K562 (cell line): ENCODE measurements around the gene SLC40A1. TPM values are rescaled to one million over a fixed set of nuclear protein-coding genes. Genes with fewer than 3 reads are reported as not detected.

Experiments used
- ATAC-seq: fragments of 200-7000 bp; cut with Tn5 transposase; 3 replicates; pipeline ENCODE4 v1.9.1; 2020; ENCODE audit warnings: moderate library complexity
- BruUV-seq: library from RNA; stranded (reverse); fragments of 400-500 nt; replicated peaks from 2 replicates; lab custom pipeline; 2021; lab: Mats Ljungman, UMichigan
- CTCF ChIA-PET: fragments of 300-600 bp; formaldehyde crosslinking; extraction: SDS; loops from one replicate; lab custom pipeline; 2021; ENCODE audit warnings: low intra/inter-chr PET ratio; lab: Yijun Ruan, JAX
- POLR2A ChIA-PET: fragments of 300-600, 350-650 bp; sonication (Branson Sonifier 250); formaldehyde crosslinking; extraction: SDS; loops from one replicate; lab custom pipeline; 2021; ENCODE audit warnings: antibody characterized with exemption, inconsistent platforms; lab: Yijun Ruan, JAX
- DNase-seq, 4 experiments: peaks; one replicate each; pipeline versions ENCODE4 v3.0.0 to v3.0.0-alpha.2; 2011 to 2018; ENCODE audit warnings: low spot score in 3 of 4, mixed read lengths in 3 of 4; ENCODE audit errors: extremely low read depth in 1 of 4
- FAIRE-seq: peaks from 2 replicates; lab custom pipeline; 2011; peaks lifted over from hg19 to GRCh38; lab: Jason Lieb, UNC
- H2AFZ ChIP-seq: 2 replicates; pipeline ENCODE4 v1.6.0; 2011; ENCODE audit warnings: low read depth, low read length, control low read depth, inconsistent platforms
- H3K27ac ChIP-seq: fragments of 200-600 bp; 3 replicates; pipeline ENCODE4 v1.8.0; 2011; ENCODE audit warnings: low read depth, mild to moderate bottlenecking, control low read depth, inconsistent platforms, low read length, moderate library complexity, mixed read lengths; ENCODE audit errors: extremely low read depth
- H3K27me3 ChIP-seq, 2 experiments: fragments of 300-600 bp in 1 of 2; 2 replicates in 1 of 2; 3 replicates in 1 of 2; pipeline versions ENCODE4 v1.6.0 to v1.8.0; 2011; ENCODE audit warnings: inconsistent platforms in 2 of 2, low read length in 2 of 2, mild to moderate bottlenecking in 1 of 2, mixed read lengths in 1 of 2, moderate library complexity in 1 of 2; ENCODE audit not compliant: control insufficient read depth in 2 of 2, insufficient read depth in 2 of 2
- H3K36me3 ChIP-seq: fragments of 300-600 bp; 3 replicates; pipeline ENCODE4 v1.8.0; 2011; ENCODE audit warnings: mild to moderate bottlenecking, low read length, inconsistent platforms; ENCODE audit not compliant: control insufficient read depth, insufficient read depth
- H3K4me1 ChIP-seq, 2 experiments: fragments of 200-600 bp in 1 of 2; replicated peaks in 1 of 2; 2 replicates in 1 of 2; 3 replicates in 1 of 2; pipeline versions ENCODE4 v1.5.1 to v1.8.0; 2011; ENCODE audit warnings: inconsistent platforms in 2 of 2, low read length in 2 of 2, mild to moderate bottlenecking in 1 of 2, mixed read lengths in 1 of 2, moderate library complexity in 1 of 2; ENCODE audit not compliant: control insufficient read depth in 2 of 2, insufficient read depth in 2 of 2
- H3K4me2 ChIP-seq: 2 replicates; pipeline ENCODE4 v1.6.1; 2011; ENCODE audit warnings: low read length, control low read depth, inconsistent platforms, mixed read lengths; ENCODE audit not compliant: insufficient read depth
- H3K4me3 ChIP-seq: fragments of 200-600 bp; sonication (generic), shearing (Covaris generic); 2 replicates; pipeline ENCODE4 v1.5.1; 2016; ENCODE audit warnings: control low read depth, inconsistent platforms
- H3K79me2 ChIP-seq: fragments of 200-600 bp; 3 replicates; pipeline ENCODE4 v1.8.0; 2011; ENCODE audit warnings: low read length, inconsistent platforms; ENCODE audit not compliant: control insufficient read depth, insufficient read depth
- H3K9ac ChIP-seq, 2 experiments: 2 replicates each; pipeline versions ENCODE4 v1.6.0 to v1.6.1; 2011; ENCODE audit warnings: low read depth in 2 of 2, low read length in 2 of 2, control low read depth in 1 of 2, inconsistent platforms in 1 of 2, mild to moderate bottlenecking in 1 of 2, mixed read lengths in 1 of 2; ENCODE audit not compliant: insufficient read depth in 1 of 2
- H3K9me1 ChIP-seq: one replicate; pipeline ENCODE4 v1.6.0; 2011; ENCODE audit warnings: inconsistent platforms, mild to moderate bottlenecking, low read length, moderate library complexity; ENCODE audit not compliant: control insufficient read depth, insufficient read depth
- H3K9me3 ChIP-seq: replicated peaks from 2 replicates; pipeline ENCODE4 v1.5.1; 2011; ENCODE audit warnings: low read depth, low read length, inconsistent platforms; ENCODE audit not compliant: control insufficient read depth, insufficient read depth
- H4K20me1 ChIP-seq: replicated peaks from 2 replicates; pipeline ENCODE4 v1.6.1; 2011; ENCODE audit warnings: low read length, inconsistent platforms, mixed read lengths; ENCODE audit not compliant: control insufficient read depth, insufficient read depth
- GTF2E2 ChIP-seq: fragments of 200-800 bp; sonication (Bioruptor generic); IDR thresholded peaks from 2 replicates; pipeline ENCODE4 v1.6.1; 2016; ENCODE audit warnings: missing genetic modification characterization, missing compliant biosample characterization
- HDAC8 ChIP-seq: fragments of 450-650 bp; IDR thresholded peaks from 2 replicates; pipeline ENCODE4 v1.6.1; 2016; ENCODE audit warnings: mild to moderate bottlenecking, missing genetic modification characterization, moderate library complexity, missing compliant biosample characterization
- IRF2 ChIP-seq: sonication (generic); formaldehyde crosslinking; IDR thresholded peaks from 2 replicates; pipeline ENCODE4 v1.8.1; 2022; ENCODE audit warnings: mild to moderate bottlenecking, missing genetic modification reagents
- KDM1A ChIP-seq, 2 experiments: fragments of 450-650 bp; IDR thresholded peaks; 2 replicates each; pipeline ENCODE4 v1.6.1; 2016; ENCODE audit warnings: mild to moderate bottlenecking in 2 of 2
- MEIS2 ChIP-seq: fragments of 450-650 bp; IDR thresholded peaks from 2 replicates; pipeline ENCODE4 v1.6.1; 2014; ENCODE audit warnings: mild to moderate bottlenecking; ENCODE audit not compliant: partially characterized antibody
- MXI1 ChIP-seq: IDR thresholded peaks from 2 replicates; pipeline ENCODE4 v1.6.1; 2011; ENCODE audit warnings: low read depth, mild to moderate bottlenecking, improper control_type of control experiment, low read length
- NCOA2 ChIP-seq, 2 experiments: fragments of 450-650 bp; IDR thresholded peaks; 2 replicates each; pipeline ENCODE4 v1.6.1; 2018; ENCODE audit warnings: mild to moderate bottlenecking in 2 of 2, moderate library complexity in 1 of 2; ENCODE audit not compliant: partially characterized antibody in 2 of 2
- NCOA6 ChIP-seq: fragments of 450-650 bp; IDR thresholded peaks from 2 replicates; pipeline ENCODE4 v1.6.1; 2017; ENCODE audit warnings: mild to moderate bottlenecking
- POLR3A ChIP-seq: IDR thresholded peaks from 2 replicates; pipeline ENCODE4 v1.6.1; 2011; ENCODE audit warnings: borderline replicate concordance, mild to moderate bottlenecking, moderate library complexity; ENCODE audit not compliant: insufficient read length, insufficient read depth; ENCODE audit errors: extremely low read depth
- SMARCA4 ChIP-seq: fragments of 450-650 bp; IDR thresholded peaks from 2 replicates; pipeline ENCODE4 v1.6.1; 2016
- YY1 ChIP-seq, 3 experiments: IDR thresholded peaks; 2 replicates each; pipeline ENCODE4 v1.6.1; 2011; ENCODE audit warnings: low read length in 2 of 3, mild to moderate bottlenecking in 2 of 3, moderate library complexity in 2 of 3, borderline replicate concordance in 1 of 3, control low read depth in 1 of 3, low read depth in 1 of 3; ENCODE audit not compliant: insufficient read depth in 3 of 3, insufficient replicate concordance in 2 of 3, control insufficient read depth in 1 of 3, insufficient read length in 1 of 3; ENCODE audit errors: extremely low read depth in 1 of 3
- ZEB2 ChIP-seq: fragments of 450-650 bp; IDR thresholded peaks from 2 replicates; pipeline ENCODE4 v1.6.1; 2016
- ZNF224 ChIP-seq: sonication (generic); formaldehyde crosslinking; IDR thresholded peaks from 2 replicates; pipeline ENCODE4 v1.8.0; 2022; ENCODE audit warnings: mild to moderate bottlenecking, missing genetic modification reagents
- ZNF263 ChIP-seq: sonication (generic); formaldehyde crosslinking; IDR thresholded peaks from 2 replicates; pipeline ENCODE4 v1.8.0; 2022; ENCODE audit warnings: mild to moderate bottlenecking, missing genetic modification reagents, borderline replicate concordance
- ZNF766 ChIP-seq: fragments of 200-800 bp; sonication (Bioruptor generic); conservative IDR thresholded peaks from 2 replicates; pipeline ENCODE4 v1.6.1; 2016; ENCODE audit warnings: missing genetic modification characterization, missing compliant biosample characterization
- WGBS: fragments of 100-300 bp; shearing (Covaris generic); methylation state at CpG from one replicate; pipeline ENCODE4 v1.1.6; 2016; ENCODE audit warnings: low coverage, mixed read lengths; ENCODE audit not compliant: insufficient coverage; ENCODE audit errors: missing lambda C conversion rate; 5-methylcytosine and 5-hydroxymethylcytosine counted together
- in situ Hi-C: fragments of 300-500 bp; cut with MboI; formaldehyde crosslinking; loops from 4 replicates; pipeline ENCODE4 v1.15.0; 2018; ENCODE audit warnings: inconsistent platforms, mixed read lengths
- intact Hi-C: fragments of 100-400 bp; cut with micrococcal nuclease; formaldehyde crosslinking; loops from 2 replicates; pipeline ENCODE4 v1.14.2; 2022
- polyA plus RNA-seq, 8 experiments: library from polyadenylated mRNA; depleted of rRNA in 4 of 8; stranded (reverse) in 5 of 8; unstranded in 3 of 8; fragments of >200 nt; fragmentation: Nextera tagmentation in 2 of 8; fragmentation: Illumina TruSeq in 1 of 8; extraction: Ambion mirVana in 2 of 8; extraction: Trizol in 1 of 8; gene quantifications; 2 replicates each; pipeline versions ENCODE4 v1.2.1 to v1.2.3, GENCODE V29; 2011 to 2014; ENCODE audit warnings: inconsistent platforms in 1 of 8, missing spikeins in 1 of 8
- total RNA-seq, 7 experiments: library from RNA; depleted of rRNA in 6 of 7; stranded (reverse); fragments of >200 nt in 6 of 7; fragmentation: Illumina TruSeq in 2 of 7; extraction: Trizol in 2 of 7; gene quantifications; 2 replicates each; pipeline versions ENCODE4 v1.2.1 to v1.2.3, GENCODE V29; 2011 to 2021; ENCODE audit warnings: low replicate concordance in 1 of 7
- TF ChIP-seq, protein P1 (sequence below): fragments of 450-650 bp; IDR thresholded peaks from 2 replicates; pipeline ENCODE4 v1.6.1; 2016
- TF ChIP-seq, protein P2 (sequence below), 2 experiments: IDR thresholded peaks in 1 of 2; conservative IDR thresholded peaks in 1 of 2; 2 replicates each; pipeline ENCODE4 v1.6.1; 2016; ENCODE audit warnings: low read depth in 2 of 2, mild to moderate bottlenecking in 1 of 2, missing compliant biosample characterization in 1 of 2, missing genetic modification characterization in 1 of 2, moderate library complexity in 1 of 2
- TF ChIP-seq, protein P3 (sequence below): fragments of 250-450 bp; sonication (Bioruptor Pico); IDR thresholded peaks from 2 replicates; pipeline ENCODE4 v1.4.0; 2020; ENCODE audit warnings: mild to moderate bottlenecking

Gene SLC40A1
- total and polyA plus RNA-seq, 9 of the 15 experiments (the other 6 are each of a cell fraction or from before 2014, with no cell fraction given) = 42.2 to 95.9 (median 54.9) TPM

DNA sequence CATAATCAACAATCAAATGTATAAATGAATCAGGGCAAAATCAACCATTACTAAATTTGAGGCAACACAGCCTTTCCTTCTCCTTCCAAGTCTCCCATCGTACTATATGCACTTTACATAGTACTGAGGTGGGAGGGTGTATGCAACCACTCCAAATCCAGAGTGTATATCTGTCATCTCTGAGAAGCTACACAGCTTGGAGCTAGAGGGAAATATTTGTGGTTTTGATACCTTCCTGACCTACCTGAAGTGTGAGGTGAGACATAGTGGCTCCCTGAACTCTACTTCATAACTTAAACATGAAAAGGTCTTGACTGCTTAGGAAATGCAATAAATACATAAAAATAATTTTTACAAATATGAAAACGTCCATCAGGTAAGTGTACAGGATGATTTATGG lies 30.1 kb upstream of the SLC40A1 start:
- POLR2A ChIA-PET = no interaction called here
- in situ Hi-C loops (no loop called here), intact Hi-C loops (no loop called here)
- FAIRE-seq (peak; percentile 19), ATAC-seq (peak; percentile 24; the same call in 1 of the 3 replicates), DNase-seq (no peak)
- H2AFZ ChIP-seq = 0 out of 2 replicates have a peak overlapping the region, but pooled peaks have one; percentile 19
- peaks cover 7 to 64% of the 10 kb centered on the region in 2 experiments for H3K4me1 ChIP-seq
- H4K20me1 ChIP-seq = no peaks in the 10 kb centered on the region
- no peak overlapping the region for H3K27ac ChIP-seq
- no peak overlapping the region for H3K4me2 ChIP-seq
- H3K9me3 ChIP-seq = no peaks in the 10 kb centered on the region
- no peak overlapping the region for H3K9ac ChIP-seq
- CTCF ChIA-PET = no interaction called here
- H3K36me3 ChIP-seq = no peaks in the 10 kb centered on the region; the same call in 2 of the 3 replicates
- no peaks in the 10 kb centered on the region for H3K79me2 ChIP-seq
- no peaks in the 10 kb centered on the region for H3K27me3 ChIP-seq
- BruUV-seq = no TSS peak
- 15% methylated on average over 2 of the region's 2 CpGs for WGBS
- no peaks in the 10 kb centered on the region for H3K9me1 ChIP-seq
- no peak overlapping the region for H3K4me3 ChIP-seq
- TF ChIP-seq MEIS2 = peak; percentile 70
- no peak for TF ChIP-seq SMARCA4
- no peak for TF ChIP-seq ZNF224 (CRISPR knock-in tag)
- no peak for TF ChIP-seq NCOA2 (IDR thresholded peaks at IDR 0.05; ENCODE audit: partially characterized antibody in 2 of 2)
- no peak for TF ChIP-seq ZNF263
- TF ChIP-seq IRF2 (CRISPR knock-in tag) = no peak
- TF ChIP-seq MXI1 = no peak
- no peak for TF ChIP-seq YY1 (IDR thresholded peaks at IDR 0.05; ENCODE audit: borderline replicate concordance in 1 of 3, control insufficient read depth in 1 of 3, extremely low read depth in 1 of 3, insufficient read depth in 3 of 3, insufficient read length in 1 of 3, insufficient replicate concordance in 2 of 3, low read depth in 1 of 3, low read length in 2 of 3)
- 0 out of 2 replicates have a peak, but pooled peaks have one; percentile 40 for TF ChIP-seq ZEB2
- TF ChIP-seq KDM1A (IDR thresholded peaks at IDR 0.05) = 0 out of 4 replicates have a peak, but pooled peaks of 1 of the 2 experiments have one; percentile 19
- TF ChIP-seq, protein P1, sequence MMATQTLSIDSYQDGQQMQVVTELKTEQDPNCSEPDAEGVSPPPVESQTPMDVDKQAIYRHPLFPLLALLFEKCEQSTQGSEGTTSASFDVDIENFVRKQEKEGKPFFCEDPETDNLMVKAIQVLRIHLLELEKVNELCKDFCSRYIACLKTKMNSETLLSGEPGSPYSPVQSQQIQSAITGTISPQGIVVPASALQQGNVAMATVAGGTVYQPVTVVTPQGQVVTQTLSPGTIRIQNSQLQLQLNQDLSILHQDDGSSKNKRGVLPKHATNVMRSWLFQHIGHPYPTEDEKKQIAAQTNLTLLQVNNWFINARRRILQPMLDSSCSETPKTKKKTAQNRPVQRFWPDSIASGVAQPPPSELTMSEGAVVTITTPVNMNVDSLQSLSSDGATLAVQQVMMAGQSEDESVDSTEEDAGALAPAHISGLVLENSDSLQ = peak; percentile 55
- TF ChIP-seq, protein P2, sequence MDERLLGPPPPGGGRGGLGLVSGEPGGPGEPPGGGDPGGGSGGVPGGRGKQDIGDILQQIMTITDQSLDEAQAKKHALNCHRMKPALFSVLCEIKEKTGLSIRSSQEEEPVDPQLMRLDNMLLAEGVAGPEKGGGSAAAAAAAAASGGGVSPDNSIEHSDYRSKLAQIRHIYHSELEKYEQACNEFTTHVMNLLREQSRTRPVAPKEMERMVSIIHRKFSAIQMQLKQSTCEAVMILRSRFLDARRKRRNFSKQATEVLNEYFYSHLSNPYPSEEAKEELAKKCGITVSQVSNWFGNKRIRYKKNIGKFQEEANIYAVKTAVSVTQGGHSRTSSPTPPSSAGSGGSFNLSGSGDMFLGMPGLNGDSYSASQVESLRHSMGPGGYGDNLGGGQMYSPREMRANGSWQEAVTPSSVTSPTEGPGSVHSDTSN (CRISPR knock-in tag; IDR thresholded peaks at IDR 0.05; ENCODE audit: low read depth) = no peak
- TF ChIP-seq, protein P2 (tag; conservative IDR thresholded peaks at IDR 0.05; ENCODE audit: low read depth) = 0 out of 2 replicates have a peak, but pooled peaks have one; percentile 17
- TF ChIP-seq NCOA6 = no peak
- TF ChIP-seq, protein P3, sequence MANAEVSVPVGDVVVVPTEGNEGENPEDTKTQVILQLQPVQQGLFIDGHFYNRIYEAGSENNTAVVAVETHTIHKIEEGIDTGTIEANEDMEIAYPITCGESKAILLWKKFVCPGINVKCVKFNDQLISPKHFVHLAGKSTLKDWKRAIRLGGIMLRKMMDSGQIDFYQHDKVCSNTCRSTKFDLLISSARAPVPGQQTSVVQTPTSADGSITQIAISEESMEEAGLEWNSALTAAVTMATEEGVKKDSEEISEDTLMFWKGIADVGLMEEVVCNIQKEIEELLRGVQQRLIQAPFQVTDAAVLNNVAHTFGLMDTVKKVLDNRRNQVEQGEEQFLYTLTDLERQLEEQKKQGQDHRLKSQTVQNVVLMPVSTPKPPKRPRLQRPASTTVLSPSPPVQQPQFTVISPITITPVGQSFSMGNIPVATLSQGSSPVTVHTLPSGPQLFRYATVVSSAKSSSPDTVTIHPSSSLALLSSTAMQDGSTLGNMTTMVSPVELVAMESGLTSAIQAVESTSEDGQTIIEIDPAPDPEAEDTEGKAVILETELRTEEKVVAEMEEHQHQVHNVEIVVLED = no peak
- no peak for TF ChIP-seq HDAC8 (tag)
- TF ChIP-seq ZNF766 (CRISPR knock-in tag) = no peak
- TF ChIP-seq POLR3A = no peak
- no peak for TF ChIP-seq GTF2E2 (tag)
